Psoas muscle (tissue), 8 donors: ENCODE measurements around the gene MITD1. TPM values are rescaled to one million over a fixed set of nuclear protein-coding genes. Genes with fewer than 3 reads are reported as not detected.

Source experiments
- ATAC-seq, 4 donors: fragments of 200-7000 bp; cut with Tn5 transposase; one replicate each; pipeline ENCODE4 v1.9.1; 2020; ENCODE audit warnings: moderate library complexity in 3 of 4, mild to moderate bottlenecking in 2 of 4
- DNase-seq, 2 donors: peaks; one replicate each; pipeline ENCODE4 v3.0.0-alpha.2; 2020
- H3K27ac ChIP-seq: fragments of 200-600 bp; one replicate; pipeline ENCODE4 v1.8.0; 2022
- H3K27me3 ChIP-seq, 3 donors: fragments of 200-600 bp in 1 of 3; one replicate each; pipeline versions ENCODE4 v1.6.1 to v1.8.0; 2013 to 2022; ENCODE audit warnings: low read length in 2 of 3, mild to moderate bottlenecking in 2 of 3, moderate library complexity in 1 of 3; ENCODE audit not compliant: insufficient read depth in 3 of 3
- H3K36me3 ChIP-seq, 2 donors: fragments of 200-600 bp in 1 of 2; one replicate each; pipeline versions ENCODE4 v1.6.1 to v1.8.0; 2013 to 2022; ENCODE audit warnings: low read depth in 1 of 2, mild to moderate bottlenecking in 1 of 2, moderate library complexity in 1 of 2; ENCODE audit not compliant: insufficient read depth in 1 of 2
- H3K4me1 ChIP-seq: fragments of 200-600 bp; one replicate; pipeline ENCODE4 v1.8.0; 2022
- H3K4me3 ChIP-seq: fragments of 200-600 bp; one replicate; pipeline ENCODE4 v1.8.0; 2022; ENCODE audit warnings: mild to moderate bottlenecking
- H3K9me3 ChIP-seq: fragments of 200-600 bp; one replicate; pipeline ENCODE4 v1.8.0; 2022
- CTCF ChIP-seq: fragments of 200-600 bp; IDR thresholded peaks from one replicate; pipeline ENCODE4 v1.8.0; 2022; ENCODE audit warnings: antibody characterized with exemption
- whole genome bisulfite sequencing, 3 donors: extraction: QIAGEN DNeasy Blood & Tissue Kit; methylation state at CpG; one replicate each; pipeline versions ENCODE4 v1.1.6 to v1.1.7; 2013; 5-methylcytosine and 5-hydroxymethylcytosine counted together
- intact Hi-C, 2 donors: fragments of 100-400 bp; cut with DNase I; formaldehyde crosslinking; loops; one replicate each; pipeline versions ENCODE4 v1.11.0 to v1.14.2; 2022
- polyA plus RNA-seq, 3 donors: library from polyadenylated mRNA; stranded (reverse); fragments of 200-250 nt; gene quantifications; one replicate each; pipeline ENCODE4 v1.2.3, GENCODE V29; 2013
- total RNA-seq, 4 donors: library from RNA; stranded (reverse); fragmentation: NEBNext Ultra II Directional in 2 of 4; extraction: Animal tissue kit (Norgen Biotek cat#: 25700) in 2 of 4; gene quantifications; one replicate each; pipeline versions ENCODE4 v1.2.1 to v1.2.4, GENCODE V29; 2021 to 2023
- donor health status: healthy with polysubstance abuse.
- donor health status: DM: no; HTN: no; CAD: no; lungs with moderate emphysema.
- donor health status: Bipolar disorder and iron deficiency.
- donor health status: healthy.
- donor health status: DM: yes; HTN: yes; CAD: no.
- donor health status: DM: no; HTN: no; CAD: no.
- donor health status: DM: no; HTN: no; CAD: no.
- donor health status: DM: yes; HTN: yes; CAD: no.

The MITD1 gene
- total and polyA plus RNA-seq, 7 donors, result 6.8 to 22.5 (median 9.9) TPM

GRCh38 chr2:99188357-99188756, 7.5 kb upstream of the MITD1 start:
- ATAC-seq (no peak), DNase-seq (no peak)

GRCh38 chr2:99187011-99187410, 6.2 kb upstream of the MITD1 start:
- peaks cover 0 to 36% of the 10 kb centered on the region in 2 donors for H3K36me3 ChIP-seq
- no peak overlapping the region for H3K4me3 ChIP-seq
- no peaks in the 10 kb centered on the region for H3K27me3 ChIP-seq
- ATAC-seq, result no peak
- H3K4me1 ChIP-seq, result peaks cover 17% of the 10 kb centered on the region
- H3K9me3 ChIP-seq, result no peaks in the 10 kb centered on the region
- DNase-seq, result no peak
- no peak for TF ChIP-seq CTCF
- intact Hi-C loops, result loop anchor here in 1 of 2 donors (10.0 kb wide), 1 partner anchor 148 kb away; the partner anchor contains the start of genes EIF5B and TXNDC9
- H3K27ac ChIP-seq, result no peak overlapping the region

More at GRCh38 chr2:99188357-99188756, 7.5 kb upstream of the MITD1 start:
- Histone ChIP-seq H3K27me3 (no peaks in the 10 kb centered on the region), H3K4me1 (peaks cover 9% of the 10 kb centered on the region), H3K27ac (no peak overlapping the region), H3K4me3 (no peak overlapping the region), H3K36me3 (peaks cover 0 to 50% of the 10 kb centered on the region in 2 donors), H3K9me3 (no peaks in the 10 kb centered on the region)
- intact Hi-C loops, result loop anchor here in 1 of 2 donors (10.0 kb wide), 1 partner anchor 146 kb away; the partner anchor contains the start of genes EIF5B and TXNDC9
- no peak for TF ChIP-seq CTCF
- 95 to 97% (median 97%) methylated on average over 3 of the region's 3 CpGs for WGBS, 3 donors

- 55 to 79% (median 61%) methylated on average over 6 of the region's 6 CpGs for WGBS, 3 donors
- intact Hi-C loops, result loop anchor here in 1 of 2 donors (10.0 kb wide), 1 partner anchor 150 kb away; the partner anchor contains the start of genes EIF5B and TXNDC9
- Histone ChIP-seq H3K9me3 (no peaks in the 10 kb centered on the region), H3K4me1 (peaks cover 25% of the 10 kb centered on the region), H3K36me3 (peaks cover 0 to 25% of the 10 kb centered on the region in 2 donors), H3K4me3 (no peak overlapping the region), H3K27me3 (no peaks in the 10 kb centered on the region), H3K27ac (no peak overlapping the region)
- no peak for ATAC-seq
- no peak for DNase-seq
- no peak for TF ChIP-seq CTCF
Observed at GRCh38 chr2:99184811-99185210, 4.0 kb upstream of the MITD1 start.

- no peak for TF ChIP-seq CTCF
- DNase-seq (no peak), ATAC-seq (no peak)
- 78 to 87% (median 84%) methylated on average over 3 of the region's 3 CpGs for WGBS, 3 donors
- Histone ChIP-seq H3K4me3 (no peak overlapping the region), H3K36me3 (peaks cover 0 to 7% of the 10 kb centered on the region in 2 donors), H3K27ac (no peak overlapping the region), H3K27me3 (no peaks in the 10 kb centered on the region), H3K9me3 (no peaks in the 10 kb centered on the region), H3K4me1 (peaks cover 31% of the 10 kb centered on the region)
- intact Hi-C loops, result loop anchor here in 1 of 2 donors (10.0 kb wide), 1 partner anchor 152 kb away; the partner anchor contains the start of genes EIF5B and TXNDC9
Observed at GRCh38 chr2:99183025-99183424, 2.2 kb upstream of the MITD1 start.

- H3K27me3 ChIP-seq, result no peaks in the 10 kb centered on the region
- DNase-seq, result no peak
- 3 to 7% (median 7%) methylated on average over 4 of the region's 4 CpGs for WGBS, 3 donors
- H3K4me3 ChIP-seq, result peak overlapping the region; percentile 88
- peak overlapping the region; percentile 71 for H3K27ac ChIP-seq
- peaks cover 0 to 3% of the 10 kb centered on the region in 2 donors for H3K36me3 ChIP-seq
- no peak for TF ChIP-seq CTCF
- ATAC-seq, result no peak
- intact Hi-C loops, result loop anchor here (2.0 to 10.0 kb wide), 2 partner anchors 153 to 155 kb away; partner anchors contain the start of genes EIF5B (in 2 of the 2) and TXNDC9 (in 2 of the 2)
- peaks cover 31% of the 10 kb centered on the region for H3K4me1 ChIP-seq
- no peaks in the 10 kb centered on the region for H3K9me3 ChIP-seq
Observed at GRCh38 chr2:99181624-99182000, 754 bp upstream of the MITD1 start.
